HG03039 (cell line): ENCODE data around the gene LUZP4.
"Not testable (repeated sequence)": the region's sequence is repeated elsewhere in the genome, so short reads cannot be mapped to it uniquely, and the experiment has no call there.

ENCODE experiments used
- ATAC-seq: cut with Tn5 transposase; IDR thresholded peaks from one replicate; pipeline ENCODE4 v1.9.1; 2021; ENCODE audit warnings: mild to moderate bottlenecking, moderate library complexity; ENCODE audit not compliant: unreplicated experiment

LUZP4 gene

GRCh38 chrX:115333446-115333845 is 43.9 kb downstream of the LUZP4 start:
- ATAC-seq, result no peak

DNA sequence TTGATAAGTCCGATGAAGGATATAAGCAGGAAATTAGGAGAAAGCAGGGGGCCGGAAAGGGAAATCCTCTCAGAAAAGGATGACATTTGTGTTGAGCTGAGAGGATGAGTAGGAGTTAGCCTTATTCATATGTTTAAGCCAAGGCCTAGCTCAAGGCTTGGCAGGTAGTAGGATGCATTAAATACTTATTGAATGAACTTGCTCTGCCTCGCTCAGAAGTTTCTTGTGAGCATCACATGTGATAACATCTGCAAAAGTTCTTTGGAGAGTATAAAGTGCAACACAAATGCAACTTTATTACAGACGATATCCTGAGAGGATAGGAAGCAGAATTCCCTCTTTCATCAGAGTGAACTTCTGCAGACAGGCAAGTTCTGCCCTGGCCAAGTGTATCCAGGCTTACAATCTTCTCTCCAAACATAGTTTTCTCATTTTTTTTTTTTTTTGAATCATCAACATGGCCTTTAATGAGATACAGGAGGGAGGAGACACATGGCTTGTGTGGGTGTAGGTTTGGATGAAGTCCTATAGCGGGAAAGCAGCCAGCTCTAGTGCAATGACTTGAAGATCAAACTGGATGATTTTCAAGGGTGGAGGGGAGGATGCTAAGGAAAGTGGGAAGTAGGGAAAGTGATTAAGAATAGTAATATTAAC is 48.1 kb downstream of the LUZP4 start:
- no peak for ATAC-seq

- no peak for ATAC-seq
Measured at GRCh38 chrX:115339441-115340025, 50.0 kb downstream of the LUZP4 start.

GRCh38 chrX:115341421-115341820 is 51.9 kb downstream of the LUZP4 start:
- ATAC-seq, result no peak

DNA sequence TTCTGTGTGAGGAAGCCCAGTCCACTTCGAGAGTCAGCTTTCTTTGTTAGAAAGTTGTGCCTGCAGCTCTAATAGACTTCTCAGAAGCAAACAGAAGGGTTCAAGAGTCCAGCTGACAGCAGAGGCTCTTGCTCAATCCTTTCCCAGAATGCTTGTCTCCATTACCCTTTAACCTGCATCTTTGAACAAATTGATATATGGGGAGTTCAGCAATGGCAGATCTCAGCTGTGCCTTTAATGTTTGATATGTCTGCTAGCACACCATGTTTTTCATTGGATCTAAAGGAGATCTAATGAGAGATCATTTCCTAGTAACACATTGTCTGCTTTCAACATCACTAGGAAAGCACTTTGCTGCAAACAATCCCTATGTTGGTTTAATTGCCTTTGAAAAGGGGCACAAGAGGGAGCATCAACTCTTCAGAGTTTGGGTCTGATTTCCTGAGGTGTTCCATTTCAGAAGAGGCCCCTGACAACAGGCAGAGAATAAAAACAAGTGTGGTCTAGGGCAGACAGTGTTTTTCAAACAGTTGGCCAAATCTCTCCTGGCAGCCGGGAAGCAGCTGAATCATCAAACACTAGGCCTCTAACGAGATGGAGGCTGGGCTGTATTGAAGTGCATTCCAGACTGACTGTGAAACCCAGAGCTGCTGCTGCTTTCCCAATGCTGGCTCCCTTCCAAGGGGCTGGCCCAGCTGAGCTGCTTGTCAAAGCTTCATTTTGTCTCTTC is 55.5 kb downstream of the LUZP4 start:
- no peak for ATAC-seq

GRCh38 chrX:115345615-115346014 is 56.1 kb downstream of the LUZP4 start:
- ATAC-seq, result no peak

DNA sequence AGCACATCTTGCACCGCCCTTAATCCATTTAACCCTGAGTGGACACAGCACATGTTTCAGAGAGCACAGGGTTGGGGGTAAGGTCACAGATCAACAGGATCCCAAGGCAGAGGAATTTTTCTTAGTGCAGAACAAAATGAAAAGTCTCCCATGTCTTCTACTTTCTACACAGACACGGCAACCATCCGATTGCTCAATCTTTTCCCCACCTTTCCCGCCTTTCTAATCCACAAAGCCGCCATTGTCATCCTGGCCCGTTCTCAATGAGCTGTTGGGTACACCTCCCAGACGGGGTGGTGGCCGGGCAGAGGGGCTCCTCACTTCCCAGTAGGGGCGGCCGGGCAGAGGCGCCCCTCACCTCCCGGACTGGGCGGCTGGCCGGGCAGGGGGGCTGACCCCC is 57.2 kb downstream of the LUZP4 start:
- ATAC-seq, result not testable (repeated sequence)

- no peak for ATAC-seq
Measured at GRCh38 chrX:115348446-115349225, 59.1 kb downstream of the LUZP4 start.

DNA sequence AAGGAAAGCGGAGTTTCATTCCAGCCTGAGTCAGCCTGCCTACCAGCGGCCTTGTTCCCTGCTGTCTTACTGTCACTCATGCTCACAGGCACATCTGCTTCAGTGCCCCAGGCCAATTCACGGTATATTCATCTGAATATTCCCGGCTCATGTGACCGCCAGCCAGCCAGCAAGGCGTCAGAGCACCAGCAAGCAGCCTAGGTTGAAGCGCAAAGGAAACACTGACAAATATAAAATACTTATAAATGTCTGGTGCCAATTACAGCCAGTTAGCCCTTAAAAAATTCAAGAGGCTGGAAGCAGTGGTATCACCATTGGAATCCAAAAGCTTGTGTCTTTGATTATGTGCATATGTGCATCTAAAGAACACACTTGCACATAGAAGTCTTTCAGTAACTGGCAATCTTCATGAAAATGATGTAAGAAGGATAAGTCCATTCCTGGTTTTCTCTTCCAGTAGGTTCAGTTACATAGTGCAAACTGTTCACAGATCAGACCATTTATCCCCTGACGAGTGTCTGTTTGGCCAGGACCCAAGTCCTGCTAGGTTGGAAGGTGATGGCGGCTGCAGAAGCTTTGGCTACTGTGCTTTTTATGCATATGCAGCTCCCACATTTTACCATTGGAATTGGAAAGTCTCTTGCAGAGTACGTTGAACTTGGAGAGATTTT is 61.3 kb downstream of the LUZP4 start:
- ATAC-seq, result no peak

DNA sequence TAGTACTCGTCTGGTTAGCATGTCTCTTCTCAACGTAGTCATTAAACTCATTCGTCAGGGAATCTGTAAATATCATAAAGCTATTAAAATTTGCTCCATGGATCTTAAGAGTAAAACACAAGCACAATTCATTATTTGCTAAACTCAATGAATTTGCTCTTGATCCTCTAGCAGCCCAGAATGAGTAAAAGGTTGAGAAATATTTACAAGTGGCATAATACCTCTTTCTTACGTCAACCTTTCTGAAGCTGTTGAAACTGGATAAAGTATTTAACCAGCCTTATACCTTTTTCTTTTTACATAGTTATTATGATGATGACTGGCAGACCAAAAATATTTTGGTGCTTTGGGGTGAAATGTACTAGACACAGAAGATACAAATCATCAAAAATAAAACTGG is 66.9 kb downstream of the LUZP4 start:
- ATAC-seq, result no peak
